Parathyroid adenoma (tissue), 2 donors: ENCODE measurements around the gene FCMR.

Source experiments
- H2AFZ ChIP-seq: fragments of 300-600 bp; sonication (generic); one replicate; pipeline ENCODE4 v1.7.0; 2017; ENCODE audit warnings: antibody characterized with exemption, mild to moderate bottlenecking
- H3K27ac ChIP-seq: fragments of 300-600 bp; sonication (generic); one replicate; pipeline ENCODE4 v1.7.0; 2017
- H3K27me3 ChIP-seq: fragments of 300-600 bp; sonication (generic); one replicate; pipeline ENCODE4 v1.7.0; 2017; ENCODE audit warnings: low read length; ENCODE audit not compliant: control insufficient read depth, insufficient read depth
- H3K36me3 ChIP-seq: fragments of 300-600 bp; sonication (generic); one replicate; pipeline ENCODE4 v1.7.0; 2017; ENCODE audit warnings: low read length; ENCODE audit not compliant: control insufficient read depth, insufficient read depth
- H3K4me1 ChIP-seq: fragments of 300-600 bp; sonication (generic); one replicate; pipeline ENCODE4 v1.7.0; 2017; ENCODE audit warnings: control low read depth
- H3K4me2 ChIP-seq: fragments of 300-600 bp; sonication (generic); one replicate; pipeline ENCODE4 v1.7.0; 2017; ENCODE audit warnings: low read length
- H3K4me3 ChIP-seq: fragments of 300-600 bp; sonication (generic); one replicate; pipeline ENCODE4 v1.7.0; 2017; ENCODE audit warnings: low read depth, low read length
- H3K79me2 ChIP-seq: fragments of 300-600 bp; sonication (generic); one replicate; pipeline ENCODE4 v1.7.0; 2017; ENCODE audit warnings: control low read depth
- H3K9ac ChIP-seq: fragments of 300-600 bp; sonication (generic); one replicate; pipeline ENCODE4 v1.7.0; 2017; ENCODE audit warnings: mild to moderate bottlenecking
- H3K9me3 ChIP-seq: fragments of 300-600 bp; sonication (generic); one replicate; pipeline ENCODE4 v1.7.0; 2017; ENCODE audit warnings: low read length; ENCODE audit not compliant: control insufficient read depth
- CTCF ChIP-seq: fragments of 300-600 bp; sonication (generic); IDR thresholded peaks from one replicate; pipeline ENCODE4 v1.7.0; 2017; ENCODE audit warnings: antibody characterized with exemption, mild to moderate bottlenecking
- donor health status: primary hyperparathyroidism.

Gene FCMR

GRCh38 chr1:206952171-206952570 is 30.4 kb upstream of the FCMR start:
- Histone ChIP-seq H3K4me2 (no peak overlapping the region), H3K27ac (no peak overlapping the region), H3K9me3 (no peaks in the 10 kb centered on the region), H3K9ac (no peak overlapping the region), H3K4me1 (no peaks in the 10 kb centered on the region), H3K36me3 (no peaks in the 10 kb centered on the region), H2AFZ (no peak overlapping the region), H3K27me3 (no peaks in the 10 kb centered on the region), H3K79me2 (no peaks in the 10 kb centered on the region), H3K4me3 (no peak overlapping the region)
- TF ChIP-seq CTCF: no peak

GRCh38 chr1:206951318-206952100 is 29.8 kb upstream of the FCMR start:
- Histone ChIP-seq H3K9me3 (no peaks in the 10 kb centered on the region), H3K27me3 (no peaks in the 10 kb centered on the region), H3K4me3 (no peak overlapping the region), H3K27ac (no peak overlapping the region), H3K36me3 (no peaks in the 10 kb centered on the region), H3K4me2 (no peak overlapping the region), H3K9ac (no peak overlapping the region), H3K4me1 (no peaks in the 10 kb centered on the region), H3K79me2 (no peaks in the 10 kb centered on the region), H2AFZ (no peak overlapping the region)
- TF ChIP-seq CTCF: no peak

- TF ChIP-seq CTCF: no peak
- Histone ChIP-seq H3K36me3 (no peaks in the 10 kb centered on the region), H3K27ac (no peak overlapping the region), H3K4me3 (no peak overlapping the region), H3K9ac (no peak overlapping the region), H3K4me1 (no peaks in the 10 kb centered on the region), H3K9me3 (no peaks in the 10 kb centered on the region), H3K79me2 (no peaks in the 10 kb centered on the region), H2AFZ (no peak overlapping the region), H3K27me3 (no peaks in the 10 kb centered on the region), H3K4me2 (no peak overlapping the region)
Observed at GRCh38 chr1:206949641-206950040, 27.9 kb upstream of the FCMR start.

GRCh38 chr1:206949208-206949607 is 27.5 kb upstream of the FCMR start:
- TF ChIP-seq CTCF: no peak
- Histone ChIP-seq H3K27me3 (no peaks in the 10 kb centered on the region), H3K4me2 (no peak overlapping the region), H3K9ac (no peak overlapping the region), H3K4me3 (no peak overlapping the region), H2AFZ (no peak overlapping the region), H3K79me2 (no peaks in the 10 kb centered on the region), H3K27ac (no peak overlapping the region), H3K9me3 (no peaks in the 10 kb centered on the region), H3K36me3 (no peaks in the 10 kb centered on the region), H3K4me1 (no peaks in the 10 kb centered on the region)

- H3K36me3 ChIP-seq: no peaks in the 10 kb centered on the region
- H2AFZ ChIP-seq: no peak overlapping the region
- H3K9me3 ChIP-seq: no peaks in the 10 kb centered on the region
- H3K9ac ChIP-seq: no peak overlapping the region
- H3K79me2 ChIP-seq: no peaks in the 10 kb centered on the region
- H3K27me3 ChIP-seq: no peaks in the 10 kb centered on the region
- H3K27ac ChIP-seq: no peak overlapping the region
- no peak overlapping the region for H3K4me2 ChIP-seq
- TF ChIP-seq CTCF: no peak
- no peak overlapping the region for H3K4me3 ChIP-seq
- H3K4me1 ChIP-seq: no peaks in the 10 kb centered on the region
Observed at GRCh38 chr1:206947255-206947654, 25.5 kb upstream of the FCMR start.
